Adipose tissue (tissue), 3 donors: Measurements from ENCODE around the gene RIGI. TPM values are rescaled to one million over a fixed set of nuclear protein-coding genes. Genes with fewer than 3 reads are reported as not detected.
"Not testable (repeated sequence)": the region's sequence is repeated elsewhere in the genome, so short reads cannot be mapped to it uniquely, and the experiment has no call there.

Experiments
- H3K27ac ChIP-seq: one replicate; pipeline ENCODE4 v1.5.1; 2013; ENCODE audit warnings: low read depth, low read length
- WGBS, 3 donors: extraction: QIAGEN DNeasy Blood & Tissue Kit; methylation state at CpG; one replicate each; pipeline ENCODE4 v1.1.7; 2013; 5-methylcytosine and 5-hydroxymethylcytosine counted together
- polyA plus RNA-seq, 3 donors: library from polyadenylated mRNA; stranded (reverse); fragments of 200-250 nt; gene quantifications; one replicate each; pipeline ENCODE4 v1.2.3, GENCODE V29; 2013
- donor health status: healthy with polysubstance abuse.
- donor health status: Bipolar disorder and iron deficiency.
- donor health status: healthy.

RIGI gene
- polyA plus RNA-seq = 1 to 10 TPM; 2.9 to 3.7 (median 3.1) TPM

- 0 to 1% (median 0%) methylated on average over 37 of the region's 37 CpGs for WGBS, 3 donors
- H3K27ac ChIP-seq = peak within 1 kb of the TSS; percentile 61
Measured at GRCh38 chr9:32526041-32526706, at the start of gene RIGI. TSS of gene RIGI (minus strand) at chr9:32526196. CDS start at chr9:32526166, 30 bp downstream.

GRCh38 chr9:32574858-32575257, 48.9 kb upstream of the RIGI start:
- WGBS, 3 donors = 33 to 74% (median 52%) methylated on average over 1 of the region's 1 CpG

GRCh38 chr9:32573821-32574220, 47.8 kb upstream of the RIGI start:
- 83 to 85% (median 83%) methylated on average over 7 of the region's 7 CpGs for WGBS, 3 donors

More at GRCh38 chr9:32574858-32575257, 48.9 kb upstream of the RIGI start:
- H3K27ac ChIP-seq = no peak overlapping the region

GRCh38 chr9:32572900-32573523, 47.0 kb upstream of the RIGI start, which contains the start of gene NDUFB6:
TSS of gene NDUFB6 (minus strand) at chr9:32573159. CDS start at chr9:32573060, 99 bp downstream.
- H3K27ac ChIP-seq = peak within 1 kb of the TSS; percentile 69
- 0% methylated on average over 36 of the region's 36 CpGs for WGBS, 3 donors

More at GRCh38 chr9:32573821-32574220, 47.8 kb upstream of the RIGI start:
- no peak overlapping the region for H3K27ac ChIP-seq

DNA sequence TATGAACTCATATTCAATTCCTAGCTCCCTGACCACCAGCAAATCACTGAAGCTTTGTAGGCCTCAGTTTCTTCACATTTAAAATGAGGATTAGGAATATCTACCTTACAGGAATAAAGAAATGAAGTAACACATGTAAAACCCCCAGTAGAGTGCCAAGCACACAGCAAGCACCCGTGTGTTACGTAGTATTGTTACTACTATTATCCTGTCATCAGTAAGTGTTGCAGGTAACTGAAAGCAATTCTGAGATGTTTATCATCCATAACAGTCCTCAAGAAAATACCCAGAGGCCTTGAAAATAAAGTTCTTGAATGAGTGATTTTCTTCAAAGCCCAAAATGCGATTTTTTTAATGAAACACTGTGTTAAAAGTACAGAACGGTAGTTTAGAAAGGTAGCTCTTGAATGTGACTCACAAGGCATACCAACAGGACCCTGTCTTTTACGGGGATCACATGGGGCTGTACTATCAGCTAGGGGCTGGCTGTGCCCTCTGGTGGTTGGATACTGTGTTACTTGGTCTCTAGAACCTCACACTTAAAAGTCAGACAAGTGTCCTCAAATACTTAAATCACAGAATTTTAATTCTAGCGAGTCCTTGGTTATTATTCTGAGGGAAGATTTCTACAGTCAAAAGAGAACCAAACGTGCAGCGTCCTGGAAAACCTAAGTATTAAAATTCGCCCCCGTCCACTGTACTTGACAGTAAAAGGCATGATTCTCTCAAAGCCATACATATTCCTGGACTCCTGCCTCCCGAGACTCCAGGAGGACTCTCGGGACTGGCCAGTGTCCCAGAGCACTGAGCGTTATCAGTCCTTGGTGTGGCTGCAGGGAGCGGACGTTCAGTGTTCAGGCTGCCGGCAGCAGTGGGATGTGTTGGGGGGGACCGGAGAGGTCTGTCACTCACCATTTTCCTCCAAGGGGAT, 46.2 kb upstream of the RIGI start:
- peak overlapping the region; percentile 69 for H3K27ac ChIP-seq
- WGBS, 3 donors = 1 to 2% (median 1%) methylated on average over 17 of the region's 17 CpGs

DNA sequence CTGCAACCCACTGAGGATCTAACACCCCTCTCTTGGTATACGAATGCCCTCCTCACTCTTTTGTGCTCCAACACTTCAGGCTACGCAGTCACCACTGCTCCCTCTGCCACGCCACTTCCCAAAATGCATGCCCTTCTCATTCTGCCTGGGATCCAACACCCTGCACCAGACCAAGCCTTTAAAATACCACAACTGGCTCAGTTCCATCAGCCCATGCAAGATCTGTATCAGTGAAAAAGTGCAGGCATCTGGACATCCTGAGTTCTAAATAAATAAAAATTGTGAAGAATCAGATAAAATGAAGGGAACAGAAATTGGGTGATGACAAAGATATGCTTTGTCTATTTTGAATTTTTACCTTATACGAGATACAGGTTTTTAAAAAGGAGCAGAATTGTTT, 44.3 kb upstream of the RIGI start:
- H3K27ac ChIP-seq = no peak overlapping the region
- 84 to 93% (median 84%) methylated on average over 4 of the region's 4 CpGs for WGBS, 3 donors

GRCh38 chr9:32566770-32567169, 40.8 kb upstream of the RIGI start:
- 94 to 96% (median 95%) methylated on average over 26 of the region's 26 CpGs for WGBS, 3 donors

DNA sequence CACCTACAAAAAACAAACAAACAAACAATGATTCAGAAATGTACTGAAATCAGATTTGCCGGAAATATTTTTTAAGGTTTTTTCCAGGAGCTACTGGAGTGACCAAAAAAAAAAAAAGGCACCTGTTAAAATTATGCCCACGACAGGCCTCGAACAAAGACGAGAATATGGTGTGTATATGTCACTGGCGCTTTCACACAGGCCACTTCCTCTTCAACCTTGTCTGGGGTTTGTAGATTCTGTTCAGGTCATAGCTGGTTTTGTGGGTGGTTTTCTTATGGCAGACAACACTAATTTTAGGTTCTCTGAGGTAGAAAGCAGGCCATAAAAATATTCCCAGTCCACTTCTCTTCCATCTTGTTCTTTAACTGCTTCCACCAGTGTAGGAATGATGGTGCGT, 40.0 kb upstream of the RIGI start:
- 85 to 95% (median 88%) methylated on average over 6 of the region's 6 CpGs for WGBS, 3 donors
- H3K27ac ChIP-seq = no peak overlapping the region

More at GRCh38 chr9:32566770-32567169, 40.8 kb upstream of the RIGI start:
- H3K27ac ChIP-seq = no peak overlapping the region

GRCh38 chr9:32558408-32558934, 32.5 kb upstream of the RIGI start:
- WGBS, 3 donors = 45 to 46% (median 46%) methylated on average over 3 of the region's 3 CpGs
- no peak overlapping the region for H3K27ac ChIP-seq

GRCh38 chr9:32554591-32554990, 28.6 kb upstream of the RIGI start:
- no peak overlapping the region for H3K27ac ChIP-seq

GRCh38 chr9:32554107-32554506, 28.1 kb upstream of the RIGI start:
- no peak overlapping the region for H3K27ac ChIP-seq
- 55 to 76% (median 70%) methylated on average over 2 of the region's 2 CpGs for WGBS, 3 donors

- H3K27ac ChIP-seq = peak within 1 kb of the TSS; percentile 88
- 0% methylated on average over 46 of the region's 46 CpGs for WGBS, 3 donors
Measured at GRCh38 chr9:32552172-32552872, 26.3 kb upstream of the RIGI start, which contains the start of the genes SMIM27 and TOPORS. TSS of gene SMIM27 (plus strand) at chr9:32552327. CDS start at chr9:32552435, 108 bp downstream. TSS of gene TOPORS (minus strand) at chr9:32552586. CDS start at chr9:32552436, 150 bp downstream.

GRCh38 chr9:32551276-32552051, 25.5 kb upstream of the RIGI start:
- 0 to 1% (median 1%) methylated on average over 36 of the region's 36 CpGs for WGBS, 3 donors
- H3K27ac ChIP-seq = peak overlapping the region; percentile 79

DNA sequence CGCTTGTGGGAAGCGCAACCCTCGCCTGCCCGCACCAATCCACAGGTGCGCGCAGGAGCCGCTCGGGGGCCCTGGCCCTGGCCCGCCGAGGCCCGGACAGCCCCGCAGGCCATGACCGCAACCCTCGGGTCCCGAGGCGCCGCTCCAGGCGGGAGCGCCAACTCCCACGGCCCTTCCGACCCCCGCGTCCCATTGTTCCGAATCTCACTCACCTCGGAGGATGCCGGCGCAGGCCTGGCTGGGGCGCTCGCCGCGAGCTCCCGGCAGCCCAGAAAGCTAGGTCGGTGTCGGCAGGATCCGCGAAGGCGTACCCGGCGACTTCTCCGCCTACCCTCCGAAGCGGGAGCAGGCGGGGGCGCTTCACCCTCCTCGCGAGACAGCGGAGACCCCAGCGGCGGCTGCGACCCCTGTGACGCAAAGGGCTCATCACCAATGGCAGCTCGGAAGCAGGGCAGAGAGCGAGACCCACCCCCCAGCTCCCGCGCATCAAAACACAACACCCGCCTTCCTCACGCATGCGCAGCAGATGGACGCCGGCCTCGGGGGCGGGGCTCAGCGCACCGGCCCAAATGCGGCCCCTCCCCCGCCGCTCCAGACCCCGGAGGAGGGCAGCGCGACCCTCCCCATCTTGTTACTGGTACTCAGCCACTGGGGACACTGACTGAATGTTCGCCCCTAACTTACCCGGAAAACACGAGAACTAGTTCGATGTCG, 24.7 kb upstream of the RIGI start:
- peak overlapping the region; percentile 79 for H3K27ac ChIP-seq
- WGBS, 3 donors = 0% methylated on average over 75 of the region's 75 CpGs

GRCh38 chr9:32550150-32550561, 24.2 kb upstream of the RIGI start:
- H3K27ac ChIP-seq = peak overlapping the region; percentile 13
- 3 to 4% (median 3%) methylated on average over 10 of the region's 10 CpGs for WGBS, 3 donors

DNA sequence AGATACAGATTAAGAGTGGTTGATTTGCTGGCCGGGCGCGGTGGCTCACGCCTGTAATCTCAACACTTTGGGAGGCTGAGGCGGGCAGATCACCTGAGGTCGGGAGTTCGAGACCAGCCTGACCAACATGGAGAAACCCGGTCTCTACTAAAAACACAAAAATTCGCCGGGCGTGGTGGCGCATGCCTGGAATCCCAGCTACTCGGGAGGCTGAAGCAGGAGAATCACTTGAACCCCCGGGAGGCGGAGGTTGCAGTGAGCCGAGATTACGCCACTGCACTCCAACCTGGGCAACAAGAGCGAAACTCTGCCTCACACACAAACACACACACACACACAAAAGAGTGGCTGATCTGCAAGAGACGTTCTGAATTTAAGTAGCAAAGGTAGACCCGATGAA, 22.2 kb upstream of the RIGI start:
- WGBS, 3 donors = 95 to 97% (median 96%) methylated on average over 20 of the region's 20 CpGs
- not testable (repeated sequence) for H3K27ac ChIP-seq

GRCh38 chr9:32545884-32546283, 19.9 kb upstream of the RIGI start:
- WGBS, 3 donors = 86 to 94% (median 93%) methylated on average over 1 of the region's 1 CpG
- H3K27ac ChIP-seq = no peak overlapping the region
